GM19035 (cell line): ENCODE measurements around the gene ST3GAL5.

Source experiments
- ATAC-seq: cut with Tn5 transposase; IDR thresholded peaks from one replicate; pipeline ENCODE4 v1.9.1; 2021; ENCODE audit not compliant: unreplicated experiment

The ST3GAL5 gene

GRCh38 chr2:85917887-85918795 is 29.4 kb upstream of the ST3GAL5 start:
- no peak for ATAC-seq

- ATAC-seq, result no peak
Observed at GRCh38 chr2:85915606-85916303, 27.0 kb upstream of the ST3GAL5 start.

GRCh38 chr2:85914922-85915321 is 26.1 kb upstream of the ST3GAL5 start:
- no peak for ATAC-seq

GRCh38 chr2:85913884-85914881 is 25.4 kb upstream of the ST3GAL5 start:
- no peak for ATAC-seq

GRCh38 chr2:85911814-85912692 is 23.3 kb upstream of the ST3GAL5 start:
- no peak for ATAC-seq

GRCh38 chr2:85911097-85911496 is 22.3 kb upstream of the ST3GAL5 start:
- ATAC-seq, result no peak

GRCh38 chr2:85909005-85909404 is 20.2 kb upstream of the ST3GAL5 start:
- ATAC-seq, result no peak

- ATAC-seq, result no peak
Observed at GRCh38 chr2:85908506-85908905, 19.7 kb upstream of the ST3GAL5 start.

- no peak for ATAC-seq
Observed at GRCh38 chr2:85907671-85908157, 18.9 kb upstream of the ST3GAL5 start.

GRCh38 chr2:85906748-85907147 is 18.0 kb upstream of the ST3GAL5 start:
- ATAC-seq, result no peak

GRCh38 chr2:85905891-85906290 is 17.1 kb upstream of the ST3GAL5 start:
- ATAC-seq, result no peak

GRCh38 chr2:85905187-85905666 is 16.4 kb upstream of the ST3GAL5 start:
- no peak for ATAC-seq

- no peak for ATAC-seq
Observed at GRCh38 chr2:85903849-85904248, 15.1 kb upstream of the ST3GAL5 start.

- no peak for ATAC-seq
Observed at GRCh38 chr2:85902496-85902895, 13.7 kb upstream of the ST3GAL5 start.

- ATAC-seq, result no peak
Observed at GRCh38 chr2:85901155-85901554, 12.4 kb upstream of the ST3GAL5 start.

GRCh38 chr2:85900366-85900765 is 11.6 kb upstream of the ST3GAL5 start:
- no peak for ATAC-seq

GRCh38 chr2:85899849-85900248 is 11.1 kb upstream of the ST3GAL5 start:
- no peak for ATAC-seq

GRCh38 chr2:85899284-85899683 is 10.5 kb upstream of the ST3GAL5 start:
- no peak for ATAC-seq

- no peak for ATAC-seq
Observed at GRCh38 chr2:85898881-85899280, 10.1 kb upstream of the ST3GAL5 start.
